CD4-positive, alpha-beta T cell treated with Interferon gamma for 1 hour (primary cell): Measurements from ENCODE around the gene HSPB6.
A peak's percentile ranks its signal among the peaks of the same experiment; 100 is the strongest.
"Not testable (repeated sequence)": the region's sequence is repeated elsewhere in the genome, so short reads cannot be mapped to it uniquely, and the experiment has no call there.

ENCODE experiments used
- DNase-seq: peaks from one replicate; pipeline ENCODE4 v3.0.0-alpha.2; 2020

HSPB6 gene

DNA sequence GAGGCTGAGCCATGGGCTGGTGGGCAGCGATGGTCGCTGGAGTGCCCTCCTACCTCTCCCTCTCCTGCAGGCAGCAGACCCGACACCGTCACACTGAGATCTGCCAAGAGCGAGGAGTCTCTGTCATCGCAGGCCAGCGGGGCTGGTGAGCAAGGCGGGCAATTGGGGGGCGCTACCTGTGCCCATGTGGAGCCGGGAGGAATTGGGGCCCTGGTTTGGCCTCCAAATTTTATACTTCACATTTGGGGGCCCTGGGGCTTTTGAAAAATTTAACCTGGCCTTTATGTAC lies 28.5 kb upstream of the HSPB6 start:
- no peak for DNase-seq

- no peak for DNase-seq
Measured at GRCh38 chr19:35784503-35785338, 27.9 kb upstream of the HSPB6 start.

GRCh38 chr19:35783469-35784434 lies 26.9 kb upstream of the HSPB6 start:
- DNase-seq, result no peak

- DNase-seq, result no peak
Measured at GRCh38 chr19:35782589-35782988, 25.8 kb upstream of the HSPB6 start.

GRCh38 chr19:35781650-35782049 lies 24.8 kb upstream of the HSPB6 start:
- DNase-seq, result no peak

DNA sequence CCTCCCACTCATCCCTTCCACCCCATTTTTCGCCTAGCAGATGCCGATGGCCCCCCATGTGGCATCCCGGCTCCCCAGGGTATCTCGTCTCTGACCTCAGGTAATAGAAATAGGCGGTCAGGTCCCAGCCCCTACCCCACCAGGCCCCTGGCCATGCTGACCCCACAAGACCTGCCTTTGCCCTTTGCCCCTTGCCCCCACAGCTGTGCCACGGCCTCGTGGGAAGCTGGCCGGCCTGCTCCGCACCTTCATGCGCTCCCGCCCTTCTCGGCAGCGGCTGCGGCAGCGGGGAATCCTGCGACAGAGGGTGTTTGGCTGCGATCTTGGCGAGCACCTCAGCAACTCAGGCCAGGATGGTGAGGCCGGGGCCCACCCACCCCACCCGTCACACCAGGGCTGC lies 23.9 kb upstream of the HSPB6 start:
- no peak for DNase-seq

- no peak for DNase-seq
Measured at GRCh38 chr19:35780058-35780457, 23.2 kb upstream of the HSPB6 start.

GRCh38 chr19:35779033-35779432 lies 22.2 kb upstream of the HSPB6 start:
- no peak for DNase-seq

DNA sequence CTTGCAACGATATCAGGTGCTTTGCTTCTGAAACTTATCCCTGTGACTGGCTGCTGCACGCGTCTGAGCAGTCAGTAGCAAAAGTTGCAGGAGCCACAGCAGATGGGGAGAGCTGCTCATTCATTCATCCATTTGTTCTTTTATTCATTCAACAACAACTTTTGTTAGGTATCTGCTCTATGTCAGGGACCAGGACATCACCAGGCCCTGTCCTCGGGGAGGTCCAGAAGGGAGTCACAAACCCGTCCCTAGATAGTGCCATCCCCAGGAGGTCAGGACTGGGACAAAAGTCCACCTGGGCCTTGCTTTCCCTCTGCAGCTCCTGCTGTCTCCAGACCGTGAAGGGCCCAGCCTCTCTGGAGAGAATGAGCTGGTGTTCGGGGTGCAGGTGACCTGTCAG lies 21.1 kb upstream of the HSPB6 start:
- no peak for DNase-seq

DNA sequence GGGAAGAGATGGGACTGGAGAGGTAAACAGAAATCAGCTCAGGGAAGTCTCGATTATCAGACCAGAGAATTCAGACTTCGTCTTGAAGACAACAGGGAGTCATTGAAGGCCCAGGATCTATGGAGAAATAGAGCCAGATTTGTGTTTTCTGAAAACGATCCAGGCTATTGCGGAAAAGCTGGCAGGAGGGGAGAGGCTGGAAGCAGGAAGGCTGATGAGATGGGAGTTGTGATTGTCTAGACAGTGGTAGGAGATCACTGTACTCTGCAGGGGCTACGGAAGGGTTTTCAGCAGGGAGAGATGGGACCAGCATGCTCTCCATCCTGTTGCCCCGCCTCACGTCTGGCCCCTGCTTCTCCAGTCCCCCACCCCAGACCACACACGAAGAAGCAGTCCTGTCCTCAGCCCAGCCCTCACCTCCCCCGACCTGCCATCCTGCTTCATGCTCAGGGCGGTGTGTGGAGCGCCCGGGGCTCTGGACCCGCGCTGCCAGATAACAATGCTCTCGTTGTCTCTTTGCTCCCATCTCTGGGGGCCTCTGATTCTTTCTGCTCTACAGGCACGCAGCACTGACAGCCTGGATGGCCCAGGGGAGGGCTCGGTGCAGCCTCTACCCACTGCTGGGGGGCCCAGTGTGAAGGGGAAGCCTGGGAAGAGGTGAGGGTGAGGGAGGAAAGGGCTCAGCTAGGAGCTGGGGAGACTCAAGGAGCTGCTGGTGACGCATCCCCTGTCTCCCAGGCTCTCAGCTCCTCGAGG lies 20.4 kb upstream of the HSPB6 start:
- DNase-seq, result no peak

- DNase-seq, result no peak
Measured at GRCh38 chr19:35776102-35776788, 19.4 kb upstream of the HSPB6 start.

DNA sequence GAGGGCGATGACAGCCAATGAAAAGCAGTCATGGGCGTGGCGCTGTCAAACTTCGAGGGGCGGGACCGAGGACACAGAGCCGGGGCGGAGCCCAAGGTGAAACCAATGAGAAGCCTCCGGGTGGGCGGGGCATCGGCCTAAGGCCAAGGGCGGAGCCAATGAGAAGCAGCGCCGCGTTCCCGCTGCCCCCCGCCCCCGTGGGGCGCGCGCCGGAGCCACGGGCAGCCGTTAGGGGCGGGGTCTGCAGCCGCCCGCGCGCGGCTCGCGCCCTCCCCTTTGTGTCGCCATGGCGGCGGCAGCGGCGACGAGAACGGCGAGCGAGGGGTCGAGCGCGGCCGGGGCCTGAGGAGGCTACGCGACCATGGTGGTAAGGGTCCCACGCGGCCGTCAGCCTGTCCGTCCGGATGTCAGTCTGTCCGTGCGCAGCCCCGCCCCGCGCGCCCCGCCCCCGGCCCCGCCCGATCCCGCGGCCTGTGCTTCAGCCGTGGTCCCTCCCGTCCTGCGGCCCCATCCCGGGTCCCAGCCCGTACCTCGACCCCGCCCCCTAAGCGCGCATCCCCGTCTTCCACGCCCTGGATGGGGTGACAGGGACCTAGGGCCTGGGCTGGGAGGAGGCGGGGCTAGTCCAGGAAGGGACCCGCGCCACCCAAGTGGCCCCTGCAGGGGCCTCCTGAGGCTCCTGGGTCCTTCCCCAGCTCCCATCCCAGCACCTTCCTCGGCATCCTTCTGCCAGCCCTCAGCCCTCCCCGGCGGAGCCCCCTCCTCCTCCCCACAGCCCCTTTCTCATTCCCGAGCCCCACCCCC lies 18.7 kb upstream of the HSPB6 start, which contains the start of gene ARHGAP33:
ARHGAP33 (plus strand) TSS at position 267 of the 804 bp plus-strand sequence; CDS start at position 362, 95 bp downstream.
- peak; percentile 97 for DNase-seq

- no peak for DNase-seq
Measured at GRCh38 chr19:35775046-35775297, 18.1 kb upstream of the HSPB6 start.

DNA sequence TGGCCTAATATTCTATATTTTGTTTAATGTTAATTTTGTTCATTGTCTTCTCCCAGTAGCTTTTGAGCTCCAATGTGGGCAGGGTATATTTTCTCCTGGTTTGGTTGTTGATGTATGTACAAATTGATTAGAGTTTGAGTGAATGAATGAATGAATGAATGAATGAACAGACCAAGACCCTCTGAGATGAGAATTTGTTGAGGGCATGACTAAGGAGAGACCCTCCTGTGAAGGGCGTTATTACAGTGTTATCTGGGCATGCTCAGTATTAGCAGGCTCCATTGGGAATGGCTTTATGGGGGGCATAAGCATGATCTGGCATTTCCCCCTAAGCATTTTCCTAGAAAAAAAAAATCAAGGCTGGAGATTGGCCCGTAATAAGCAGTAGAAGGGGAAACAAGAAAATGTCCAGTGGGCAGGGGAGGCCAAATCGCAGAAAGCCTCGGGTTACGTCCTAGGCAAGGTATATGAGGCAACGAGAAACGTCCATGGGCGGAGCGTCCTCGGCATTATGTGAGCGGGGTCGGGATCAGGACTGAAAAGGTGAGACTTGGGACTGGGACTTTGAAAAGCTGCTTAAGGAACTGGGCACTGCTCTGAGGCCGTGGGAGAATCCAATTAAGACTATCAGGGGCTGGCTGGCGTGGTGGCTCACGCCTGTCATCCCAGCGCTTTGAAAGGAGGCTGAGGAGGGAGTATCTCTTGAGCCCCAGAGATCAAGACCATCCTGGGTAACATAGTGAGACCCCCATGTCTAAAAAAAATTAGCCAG lies 17.6 kb upstream of the HSPB6 start:
- no peak for DNase-seq

- DNase-seq, result no peak
Measured at GRCh38 chr19:35773020-35773806, 16.4 kb upstream of the HSPB6 start.

DNA sequence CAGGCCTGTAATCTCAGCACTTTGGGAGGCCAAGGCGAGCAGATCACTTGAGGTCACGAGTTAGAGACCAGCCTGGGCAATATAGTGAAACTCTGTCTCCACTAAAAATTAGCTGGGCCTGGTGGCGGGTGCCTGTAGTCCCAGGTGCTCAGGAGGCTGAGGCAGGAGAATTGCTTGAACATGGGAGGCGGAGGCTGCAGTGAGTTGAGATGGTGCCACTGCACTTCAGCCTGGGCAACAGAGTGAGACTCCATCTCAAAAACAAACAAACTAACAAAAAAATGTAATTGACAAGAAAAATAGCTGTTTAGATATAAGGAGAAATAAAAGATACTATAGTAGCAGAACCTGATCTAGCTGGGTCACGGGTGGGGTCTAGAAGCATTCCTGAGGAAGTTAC lies 15.5 kb upstream of the HSPB6 start:
- not testable (repeated sequence) for DNase-seq

DNA sequence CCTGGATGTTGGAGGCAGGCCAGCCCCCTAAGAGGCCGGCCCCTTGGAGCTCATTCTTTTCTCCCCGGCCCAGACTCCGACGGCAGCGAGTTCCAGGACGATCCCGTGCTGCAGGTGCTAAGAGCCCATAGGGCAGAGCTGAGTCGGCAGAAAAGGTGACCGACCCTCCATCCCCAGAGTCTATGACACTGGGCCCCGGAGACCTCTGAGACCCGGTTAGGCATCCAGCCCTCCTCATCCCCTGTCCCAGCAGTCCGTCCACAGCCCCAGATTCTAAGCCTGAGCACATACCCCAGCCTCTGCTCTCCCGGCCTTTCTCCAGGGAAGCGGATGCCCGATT lies 11.2 kb upstream of the HSPB6 start:
- DNase-seq, result no peak

DNA sequence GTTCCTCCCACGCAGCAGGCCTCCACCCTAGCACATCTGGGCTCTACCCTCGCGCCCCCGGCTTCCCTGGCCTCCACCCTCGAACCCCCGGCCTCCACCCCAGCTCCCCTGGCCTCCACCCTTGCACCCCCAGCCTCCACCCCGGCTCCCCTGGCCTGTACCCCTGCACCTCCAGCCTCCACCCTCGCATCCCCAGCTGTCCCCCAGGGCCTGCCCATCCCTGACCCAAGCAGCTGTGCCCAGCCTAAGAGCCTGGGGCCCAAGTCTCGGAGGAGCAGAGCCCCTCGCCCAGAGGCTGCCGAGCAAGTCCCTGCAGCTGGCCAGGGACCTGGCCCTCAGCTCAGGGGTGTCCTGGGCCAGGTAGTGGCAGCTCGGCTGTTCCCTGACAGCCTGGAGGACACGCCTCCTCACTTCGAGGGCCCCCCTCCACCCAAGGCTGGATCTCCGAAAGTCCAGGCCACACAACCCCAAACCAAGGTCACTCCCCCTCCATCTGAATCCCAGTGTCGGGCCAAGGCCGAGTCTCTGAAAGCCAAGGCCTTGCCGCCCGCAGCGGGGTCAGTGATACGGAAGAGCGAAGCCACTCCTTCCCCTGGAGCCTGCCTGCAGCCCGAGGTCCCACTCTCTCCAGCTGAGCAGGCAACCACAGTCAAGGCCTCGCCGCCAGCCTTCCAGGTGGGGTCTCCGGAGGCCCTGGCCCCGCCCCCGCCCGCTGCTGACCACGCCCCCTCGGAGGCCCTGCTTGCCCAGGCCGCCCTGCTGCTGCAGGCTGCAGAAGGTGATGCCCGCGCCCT lies 10.7 kb upstream of the HSPB6 start:
- no peak for DNase-seq

- DNase-seq, result no peak
Measured at GRCh38 chr19:35766571-35767104, 9.8 kb upstream of the HSPB6 start.
